ENCODE data around the gene GRHL3. TPM values are rescaled to one million over a fixed set of nuclear protein-coding genes. Genes with fewer than 3 reads are reported as not detected.

Gene GRHL3
- total RNA-seq, 1 donor from 2014 or later = 6.9 TPM

DNA sequence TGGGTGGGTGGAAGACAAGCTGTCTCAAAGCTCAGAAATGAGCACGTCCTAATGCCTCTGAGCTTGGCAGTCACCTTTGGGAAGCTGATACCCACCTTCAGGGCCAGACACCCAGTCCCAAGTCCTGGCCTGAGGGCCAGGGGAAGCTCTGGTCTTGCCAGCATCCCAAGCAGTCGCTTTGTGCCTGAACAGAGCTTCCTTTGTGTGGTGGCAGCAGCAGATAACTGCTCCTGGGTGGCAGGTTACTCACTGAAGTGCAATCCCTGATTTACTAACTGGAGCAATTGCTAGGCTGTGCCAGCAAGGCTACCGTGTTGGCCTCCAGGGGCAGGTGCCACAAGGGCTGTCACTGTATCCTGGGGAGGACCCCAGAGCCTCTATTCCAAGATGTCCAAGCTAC lies 40.4 kb upstream of the GRHL3 start:
- Histone ChIP-seq H3K79me2 (ENCODE audit: insufficient read depth, low read length) (no peaks in the 10 kb centered on the region), H3K9me3 (ENCODE audit: insufficient read depth, low read depth, low read length) (no peaks in the 10 kb centered on the region), H2AFZ (ENCODE audit: low read depth, low read length) (no peak overlapping the region), H3K36me3 (ENCODE audit: insufficient read depth, low read length) (no peaks in the 10 kb centered on the region), H3K4me1 (ENCODE audit: insufficient read depth, low read length) (peaks cover 12% of the 10 kb centered on the region), H3K4me3 (ENCODE audit: insufficient read depth, low read depth, low read length) (no peak overlapping the region), H3K27me3 (ENCODE audit: insufficient read depth, low read length) (peaks cover 16% of the 10 kb centered on the region), H4K20me1 (ENCODE audit: insufficient read depth, low read length) (no peaks in the 10 kb centered on the region), H3K4me2 (ENCODE audit: low read length) (no peak overlapping the region), H3K27ac (ENCODE audit: low read depth, low read length) (no peak overlapping the region), H3K9ac (ENCODE audit: low read length) (no peak overlapping the region)
- no peak for FAIRE-seq
- no peak overlapping the region for H3K4me3 Mint-ChIP-seq (ENCODE audit: unreplicated experiment)
- H3K27me3 Mint-ChIP-seq (ENCODE audit: low read depth, unreplicated experiment) = peaks cover 10% of the 10 kb centered on the region
- no peak overlapping the region for H3K27ac Mint-ChIP-seq (ENCODE audit: unreplicated experiment)
- no peak for TF ChIP-seq EZH2 (IDR thresholded peaks at IDR 0.05; ENCODE audit: insufficient read depth, low read length)
- TF ChIP-seq, protein P1, sequence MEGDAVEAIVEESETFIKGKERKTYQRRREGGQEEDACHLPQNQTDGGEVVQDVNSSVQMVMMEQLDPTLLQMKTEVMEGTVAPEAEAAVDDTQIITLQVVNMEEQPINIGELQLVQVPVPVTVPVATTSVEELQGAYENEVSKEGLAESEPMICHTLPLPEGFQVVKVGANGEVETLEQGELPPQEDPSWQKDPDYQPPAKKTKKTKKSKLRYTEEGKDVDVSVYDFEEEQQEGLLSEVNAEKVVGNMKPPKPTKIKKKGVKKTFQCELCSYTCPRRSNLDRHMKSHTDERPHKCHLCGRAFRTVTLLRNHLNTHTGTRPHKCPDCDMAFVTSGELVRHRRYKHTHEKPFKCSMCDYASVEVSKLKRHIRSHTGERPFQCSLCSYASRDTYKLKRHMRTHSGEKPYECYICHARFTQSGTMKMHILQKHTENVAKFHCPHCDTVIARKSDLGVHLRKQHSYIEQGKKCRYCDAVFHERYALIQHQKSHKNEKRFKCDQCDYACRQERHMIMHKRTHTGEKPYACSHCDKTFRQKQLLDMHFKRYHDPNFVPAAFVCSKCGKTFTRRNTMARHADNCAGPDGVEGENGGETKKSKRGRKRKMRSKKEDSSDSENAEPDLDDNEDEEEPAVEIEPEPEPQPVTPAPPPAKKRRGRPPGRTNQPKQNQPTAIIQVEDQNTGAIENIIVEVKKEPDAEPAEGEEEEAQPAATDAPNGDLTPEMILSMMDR (IDR thresholded peaks at IDR 0.05; ENCODE audit: insufficient read depth, low read depth, low read length) = no peak
- H3K36me3 Mint-ChIP-seq (ENCODE audit: low read depth, unreplicated experiment) = no peaks in the 10 kb centered on the region
- H3K4me1 Mint-ChIP-seq (ENCODE audit: low read depth, unreplicated experiment) = peaks cover under 1% of the 10 kb centered on the region
- no peak for DNase-seq (ENCODE audit: low read depth)
- H3K9me3 Mint-ChIP-seq (ENCODE audit: unreplicated experiment) = peaks cover 4% of the 10 kb centered on the region

DNA sequence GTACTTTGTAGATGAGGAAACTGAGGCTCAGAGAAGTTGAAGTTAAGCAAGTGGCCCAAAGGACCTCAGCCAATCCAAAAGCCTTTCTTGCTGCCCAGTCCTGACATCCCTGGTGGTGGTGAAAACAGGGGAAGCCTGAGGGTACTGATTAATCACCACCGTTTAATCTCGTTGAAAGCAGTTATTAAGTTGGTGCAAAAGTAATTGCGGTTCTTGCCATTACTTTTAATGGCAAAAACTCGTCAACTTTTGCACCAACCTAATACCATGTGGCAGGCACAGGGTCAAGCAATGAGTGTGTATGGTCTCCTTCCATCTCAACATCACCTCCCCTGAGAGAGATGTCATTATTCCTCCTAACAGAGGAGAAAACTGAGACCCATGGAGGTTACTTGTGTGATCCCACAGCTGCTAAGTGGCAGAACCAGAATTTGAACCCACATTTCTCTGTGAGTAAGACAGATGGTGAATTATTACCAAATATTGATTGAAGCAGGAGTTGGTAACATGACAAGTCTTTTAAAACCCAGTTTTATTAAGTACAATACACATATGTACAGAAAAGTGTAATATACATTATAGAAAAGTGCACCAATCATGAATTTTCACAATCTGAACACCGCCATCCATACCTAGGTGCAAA lies 39.4 kb upstream of the GRHL3 start:
- peaks cover 4% of the 10 kb centered on the region for H4K20me1 ChIP-seq (ENCODE audit: insufficient read depth, low read length)
- no peak overlapping the region for H3K4me3 ChIP-seq (ENCODE audit: insufficient read depth, low read depth, low read length)
- no peaks in the 10 kb centered on the region for H3K9me3 ChIP-seq (ENCODE audit: insufficient read depth, low read depth, low read length)
- H3K27ac ChIP-seq (ENCODE audit: low read depth, low read length) = no peak overlapping the region
- no peaks in the 10 kb centered on the region for H3K79me2 ChIP-seq (ENCODE audit: insufficient read depth, low read length)
- H3K4me2 ChIP-seq (ENCODE audit: low read length) = no peak overlapping the region
- peaks cover 18% of the 10 kb centered on the region for H3K4me1 ChIP-seq (ENCODE audit: insufficient read depth, low read length)
- peaks cover 16% of the 10 kb centered on the region for H3K27me3 Mint-ChIP-seq (ENCODE audit: low read depth, unreplicated experiment)
- H2AFZ ChIP-seq (ENCODE audit: low read depth, low read length) = no peak overlapping the region
- DNase-seq (ENCODE audit: low read depth) = no peak
- H3K36me3 ChIP-seq (ENCODE audit: insufficient read depth, low read length) = no peaks in the 10 kb centered on the region
- H3K36me3 Mint-ChIP-seq (ENCODE audit: low read depth, unreplicated experiment) = no peaks in the 10 kb centered on the region
- H3K27ac Mint-ChIP-seq (ENCODE audit: unreplicated experiment) = no peak overlapping the region
- TF ChIP-seq, protein P1 (IDR thresholded peaks at IDR 0.05; ENCODE audit: insufficient read depth, low read depth, low read length) = no peak
- no peak for TF ChIP-seq EZH2 (IDR thresholded peaks at IDR 0.05; ENCODE audit: insufficient read depth, low read length)
- peaks cover 4% of the 10 kb centered on the region for H3K4me1 Mint-ChIP-seq (ENCODE audit: low read depth, unreplicated experiment)
- FAIRE-seq = no peak
- H3K9me3 Mint-ChIP-seq (ENCODE audit: unreplicated experiment) = no peaks in the 10 kb centered on the region
- peaks cover 16% of the 10 kb centered on the region for H3K27me3 ChIP-seq (ENCODE audit: insufficient read depth, low read length)
- H3K4me3 Mint-ChIP-seq (ENCODE audit: unreplicated experiment) = no peak overlapping the region
- H3K9ac ChIP-seq (ENCODE audit: low read length) = no peak overlapping the region

DNA sequence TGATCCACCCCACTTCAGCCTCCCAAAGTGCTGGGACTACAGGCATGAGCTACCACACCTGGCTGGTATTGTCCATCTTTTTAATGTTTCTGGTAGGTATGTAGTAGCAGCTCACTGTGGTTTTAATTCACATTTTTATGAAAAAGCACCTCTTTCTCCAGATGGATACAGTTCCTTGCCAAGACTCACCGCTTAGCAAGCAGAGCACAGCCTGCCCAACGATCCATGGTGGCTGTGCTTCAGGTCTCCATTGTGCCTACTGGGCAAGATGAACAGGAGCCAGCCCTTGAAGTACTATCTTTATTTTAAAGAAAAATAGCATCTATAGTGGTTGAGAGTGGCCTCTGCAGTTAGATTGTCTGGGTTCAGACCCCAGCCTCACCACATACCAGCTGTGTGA lies 37.6 kb upstream of the GRHL3 start:
- Histone ChIP-seq H3K4me1 (ENCODE audit: insufficient read depth, low read length) (peaks cover 15% of the 10 kb centered on the region), H3K27me3 (ENCODE audit: insufficient read depth, low read length) (peaks cover 16% of the 10 kb centered on the region), H3K79me2 (ENCODE audit: insufficient read depth, low read length) (no peaks in the 10 kb centered on the region), H3K4me2 (ENCODE audit: low read length) (no peak overlapping the region), H3K4me3 (ENCODE audit: insufficient read depth, low read depth, low read length) (no peak overlapping the region), H2AFZ (ENCODE audit: low read depth, low read length) (no peak overlapping the region), H4K20me1 (ENCODE audit: insufficient read depth, low read length) (peaks cover 4% of the 10 kb centered on the region), H3K27ac (ENCODE audit: low read depth, low read length) (no peak overlapping the region), H3K36me3 (ENCODE audit: insufficient read depth, low read length) (no peaks in the 10 kb centered on the region), H3K9me3 (ENCODE audit: insufficient read depth, low read depth, low read length) (no peaks in the 10 kb centered on the region), H3K9ac (ENCODE audit: low read length) (no peak overlapping the region)
- Mint-ChIP-seq H3K36me3 (ENCODE audit: low read depth, unreplicated experiment) (no peaks in the 10 kb centered on the region), H3K4me3 (ENCODE audit: unreplicated experiment) (no peak overlapping the region), H3K27ac (ENCODE audit: unreplicated experiment) (no peak overlapping the region), H3K4me1 (ENCODE audit: low read depth, unreplicated experiment) (peaks cover 4% of the 10 kb centered on the region), H3K27me3 (ENCODE audit: low read depth, unreplicated experiment) (peaks cover 18% of the 10 kb centered on the region), H3K9me3 (ENCODE audit: unreplicated experiment) (no peaks in the 10 kb centered on the region)
- no peak for TF ChIP-seq EZH2 (IDR thresholded peaks at IDR 0.05; ENCODE audit: insufficient read depth, low read length)
- TF ChIP-seq, protein P1 (IDR thresholded peaks at IDR 0.05; ENCODE audit: insufficient read depth, low read depth, low read length) = no peak
- FAIRE-seq (no peak), DNase-seq (ENCODE audit: low read depth) (no peak)
